HCT116 (cell line): ENCODE data around the gene AKR1A1. TPM values are rescaled to one million over a fixed set of nuclear protein-coding genes. Genes with fewer than 3 reads are reported as not detected.
A peak's percentile ranks its signal among the peaks of the same experiment; 100 is the strongest.

Experiments used
- ATAC-seq: fragments of 200-7000 bp; cut with Tn5 transposase; 2 replicates; pipeline ENCODE4 v1.9.1; 2020; ENCODE audit warnings: mild to moderate bottlenecking, moderate library complexity
- BruUV-seq: library from RNA; stranded (reverse); fragments of 400-500 nt; replicated peaks from 2 replicates; lab custom pipeline; 2021; lab: Mats Ljungman, UMichigan
- CTCF ChIA-PET: fragments of 300-600 bp; sonication (Branson Sonifier 250); formaldehyde crosslinking; loops from one replicate; lab custom pipeline; 2021; ENCODE audit warnings: antibody characterized with exemption; lab: Charles Lee
- POLR2A ChIA-PET: fragments of 300-600, 350-600 bp; sonication (Branson Sonifier 250); formaldehyde crosslinking; loops from one replicate; lab custom pipeline; 2021; ENCODE audit warnings: antibody characterized with exemption; lab: Charles Lee
- RAD21 ChIA-PET, 2 experiments: fragments of 300-600 bp; sonication (Branson Sonifier 250); formaldehyde crosslinking; loops; one replicate each; lab custom pipeline; 2023; ENCODE audit warnings: low total read pairs in 2 of 2; ENCODE audit not compliant: uncharacterized antibody in 2 of 2, unreplicated experiment in 2 of 2, low non-redundant PET in 1 of 2; lab: Charles Lee
- DNase-seq: peaks from one replicate; pipeline ENCODE4 v3.0.0-alpha.2; 2010; ENCODE audit warnings: low read depth, low spot score
- H2AFZ ChIP-seq: fragments of 200-600 bp; shearing (Covaris generic), sonication (generic); 2 replicates; pipeline ENCODE4 v1.6.1; 2017; ENCODE audit warnings: low read depth, mixed run types, mixed read lengths, antibody characterized with exemption, low read length; ENCODE audit not compliant: poor library complexity, severe bottlenecking
- H3K27ac ChIP-seq: 2 replicates; pipeline ENCODE4 v1.5.1; 2012; ENCODE audit warnings: low read depth, low read length
- H3K27me3 ChIP-seq: fragments of 200-600 bp; sonication (generic); 2 replicates; pipeline ENCODE4 v1.6.1; 2016; ENCODE audit warnings: mixed run types, low read length, mixed read lengths; ENCODE audit not compliant: insufficient read depth
- H3K36me3 ChIP-seq, 2 experiments: fragments of 200-500 bp in 1 of 2; fragments of 200-600 bp in 1 of 2; sonication (Bioruptor generic) in 1 of 2; sonication (generic) in 1 of 2; 2 replicates each; pipeline versions ENCODE4 v1.5.1 to v1.6.1; 2014 to 2016; ENCODE audit warnings: low read length in 2 of 2, inconsistent platforms in 1 of 2, mixed read lengths in 1 of 2, mixed run types in 1 of 2; ENCODE audit not compliant: insufficient read depth in 2 of 2, control insufficient read depth in 1 of 2
- H3K4me1 ChIP-seq, 2 experiments: fragments of 200-600 bp in 1 of 2; sonication (generic) in 1 of 2; 2 replicates each; pipeline versions ENCODE4 v1.5.1 to v1.6.1; 2012 to 2017; ENCODE audit warnings: low read length in 2 of 2, inconsistent platforms in 1 of 2, mild to moderate bottlenecking in 1 of 2, mixed read lengths in 1 of 2, mixed run types in 1 of 2, moderate library complexity in 1 of 2; ENCODE audit not compliant: insufficient read depth in 2 of 2, control insufficient read depth in 1 of 2
- H3K4me2 ChIP-seq: fragments of 200-600 bp; sonication (generic); 2 replicates; pipeline ENCODE4 v1.6.1; 2017; ENCODE audit warnings: mixed run types, low read length, mixed read lengths
- H3K4me3 ChIP-seq, 2 experiments: fragments of 200-600 bp in 1 of 2; sonication (generic) in 1 of 2; replicated peaks in 1 of 2; 2 replicates each; pipeline ENCODE4 v1.5.1; 2011 to 2016; ENCODE audit warnings: low read length in 2 of 2, control low read depth in 1 of 2, low read depth in 1 of 2, mild to moderate bottlenecking in 1 of 2, mixed read lengths in 1 of 2, mixed run types in 1 of 2
- H3K79me2 ChIP-seq: fragments of 200-600 bp; sonication (generic); 2 replicates; pipeline ENCODE4 v1.6.1; 2017; ENCODE audit warnings: mild to moderate bottlenecking, mixed run types, low read length, moderate library complexity, mixed read lengths; ENCODE audit not compliant: insufficient read depth
- H3K9ac ChIP-seq: fragments of 200-600 bp; sonication (generic); 2 replicates; pipeline ENCODE4 v1.6.1; 2016; ENCODE audit warnings: low read length, mixed read lengths
- H3K9me2 ChIP-seq: fragments of 200-600 bp; sonication (generic), shearing (Covaris generic); 2 replicates; pipeline ENCODE4 v1.6.1; 2017; ENCODE audit warnings: mixed run types, mild to moderate bottlenecking, moderate library complexity; ENCODE audit not compliant: insufficient read depth
- H3K9me3 ChIP-seq, 2 experiments: fragments of 200-500 bp in 1 of 2; fragments of 200-600 bp in 1 of 2; sonication (Bioruptor generic) in 1 of 2; sonication (generic) in 1 of 2; 2 replicates each; pipeline ENCODE4 v1.6.1; 2014 to 2017; ENCODE audit warnings: low read length in 2 of 2, mixed read lengths in 2 of 2, inconsistent platforms in 1 of 2, low read depth in 1 of 2, mild to moderate bottlenecking in 1 of 2, mixed run types in 1 of 2, moderate library complexity in 1 of 2; ENCODE audit not compliant: control insufficient read depth in 1 of 2, insufficient read depth in 1 of 2
- H4K20me1 ChIP-seq: fragments of 200-600 bp; sonication (generic), shearing (Covaris generic); 2 replicates; pipeline ENCODE4 v1.6.1; 2017; ENCODE audit warnings: mixed run types, mild to moderate bottlenecking, moderate library complexity; ENCODE audit not compliant: insufficient read depth
- CBX3 ChIP-seq: IDR thresholded peaks from 2 replicates; pipeline ENCODE4 v1.6.1; 2012; ENCODE audit warnings: low read depth
- CEBPB ChIP-seq: IDR thresholded peaks from 2 replicates; pipeline ENCODE4 v1.6.1; 2012; ENCODE audit warnings: low read depth
- EGR1 ChIP-seq: IDR thresholded peaks from 2 replicates; pipeline ENCODE4 v1.6.1; 2012; ENCODE audit warnings: low read depth
- EZH2 ChIP-seq: fragments of 200-600 bp; sonication (generic); IDR thresholded peaks from 2 replicates; pipeline ENCODE4 v1.6.1; 2017; ENCODE audit warnings: antibody characterized with exemption, mixed run types
- FOSL1 ChIP-seq: IDR thresholded peaks from 2 replicates; pipeline ENCODE4 v1.6.1; 2012; ENCODE audit warnings: low read depth
- JUND ChIP-seq: IDR thresholded peaks from 2 replicates; pipeline ENCODE4 v1.6.1; 2012
- MAX ChIP-seq: IDR thresholded peaks from 2 replicates; pipeline ENCODE4 v1.6.1; 2012
- POLR2AphosphoS5 ChIP-seq: IDR thresholded peaks from 2 replicates; pipeline ENCODE4 v1.6.1; 2011; ENCODE audit warnings: mild to moderate bottlenecking, low read depth, low read length, moderate library complexity
- RAD21 ChIP-seq: IDR thresholded peaks from 2 replicates; pipeline ENCODE4 v1.6.1; 2012; ENCODE audit warnings: low read depth, mild to moderate bottlenecking
- SP1 ChIP-seq: IDR thresholded peaks from 2 replicates; pipeline ENCODE4 v1.6.1; 2012; ENCODE audit warnings: low read depth
- SRF ChIP-seq: IDR thresholded peaks from 2 replicates; pipeline ENCODE4 v1.6.1; 2012; ENCODE audit warnings: low read depth
- TCF7L2 ChIP-seq: IDR thresholded peaks from 2 replicates; pipeline ENCODE4 v1.7.0; 2011; ENCODE audit warnings: borderline replicate concordance, inconsistent platforms; ENCODE audit not compliant: insufficient read depth, insufficient read length; ENCODE audit errors: extremely low read depth
- YY1 ChIP-seq: IDR thresholded peaks from 2 replicates; pipeline ENCODE4 v1.6.1; 2011; ENCODE audit warnings: low read length, low read depth, moderate library complexity, mild to moderate bottlenecking; ENCODE audit not compliant: insufficient replicate concordance; ENCODE audit errors: extremely low read depth
- ZFX ChIP-seq: fragments of 450-650 bp; IDR thresholded peaks from 2 replicates; pipeline ENCODE4 v1.6.1; 2017
- ZNF274 ChIP-seq: fragments of 200-500 bp; sonication (Bioruptor generic); IDR thresholded peaks from 2 replicates; pipeline ENCODE4 v1.6.1; 2014; ENCODE audit warnings: mild to moderate bottlenecking, low read depth, low read length, inconsistent platforms
- intact Hi-C: fragments of 100-400 bp; cut with micrococcal nuclease; formaldehyde crosslinking; loops from 2 replicates; pipeline ENCODE4 v1.10.0; 2022
- total RNA-seq: library from RNA; stranded (reverse); gene quantifications from one replicate; pipeline ENCODE4 v1.2.1, GENCODE V29; 2021; ENCODE audit not compliant: unreplicated experiment
- TF ChIP-seq, protein P1 (sequence below), 3 experiments: fragments of 200-600 bp in 1 of 3; sonication (generic) in 1 of 3; IDR thresholded peaks in 2 of 3; conservative IDR thresholded peaks in 1 of 3; 2 replicates each; pipeline ENCODE4 v1.5.1; 2012 to 2017; ENCODE audit warnings: low read depth in 2 of 3, low read length in 2 of 3, antibody characterized with exemption in 1 of 3, borderline replicate concordance in 1 of 3, control low read depth in 1 of 3, mild to moderate bottlenecking in 1 of 3, mixed read lengths in 1 of 3, mixed run types in 1 of 3, moderate library complexity in 1 of 3; ENCODE audit not compliant: insufficient read depth in 1 of 3

The AKR1A1 gene
- total RNA-seq, 1 experiment from 2014 or later, result 199 TPM

DNA sequence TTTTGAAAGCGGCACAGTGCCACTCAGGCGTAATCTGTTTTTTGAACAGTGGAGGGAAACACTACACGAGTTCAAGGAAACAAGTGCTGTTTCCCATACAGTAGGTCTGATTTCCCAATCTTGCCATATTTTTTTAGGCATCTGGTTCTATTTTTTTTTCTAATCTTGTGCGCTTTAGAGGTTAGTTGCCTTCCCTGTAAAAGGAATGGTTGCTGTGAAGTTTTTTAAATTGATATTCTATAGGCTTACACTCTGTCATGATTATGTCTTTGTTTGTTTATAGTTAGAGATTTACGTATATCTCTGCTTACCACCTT lies 34.4 kb downstream of the AKR1A1 start:
- H2AFZ ChIP-seq, result no peak overlapping the region

DNA sequence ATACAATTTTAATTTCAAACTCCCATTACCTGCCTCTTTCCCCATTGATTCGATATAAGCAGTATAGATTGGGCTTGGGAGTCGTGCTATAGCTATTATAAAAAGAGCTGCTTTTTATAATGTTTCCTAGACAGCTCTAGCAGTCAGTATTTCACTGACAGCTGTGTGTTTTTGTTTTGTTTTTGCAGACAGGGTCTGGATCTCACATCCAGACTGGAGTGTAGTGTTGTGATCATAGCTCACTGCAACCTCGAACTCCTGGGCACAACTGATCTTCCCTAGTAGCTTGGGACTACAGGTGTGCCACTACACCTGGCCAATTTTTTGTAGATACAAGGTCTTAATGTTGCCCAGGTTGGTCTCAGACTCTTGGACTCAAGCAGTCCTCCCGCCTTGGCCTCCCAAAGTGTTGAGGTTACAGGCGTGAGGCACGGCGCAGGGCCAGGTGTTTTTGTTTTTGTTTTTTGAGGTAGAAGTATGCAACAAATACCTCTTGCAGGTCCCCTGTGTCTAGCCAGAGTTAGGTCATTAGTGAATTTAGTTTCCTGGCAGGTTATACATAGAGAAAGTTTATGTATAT lies 35.0 kb downstream of the AKR1A1 start:
- Histone ChIP-seq H3K4me3 (peak overlapping the region; percentile 98 to 99), H3K4me2 (peak overlapping the region; percentile 98), H3K4me1 (peaks cover 12 to 19% of the 10 kb centered on the region in 2 experiments), H3K27ac (no peak overlapping the region; the same call in 1 of the 2 replicates), H3K9me2 (no peaks in the 10 kb centered on the region), H3K9ac (peak overlapping the region; percentile 99), H4K20me1 (peaks cover 25% of the 10 kb centered on the region; the same call in 1 of the 2 replicates), H2AFZ (no peak overlapping the region), H3K79me2 (peaks cover 66% of the 10 kb centered on the region), H3K9me3 (no peaks in the 10 kb centered on the region), H3K27me3 (no peaks in the 10 kb centered on the region), H3K36me3 (peaks cover 0 to 17% of the 10 kb centered on the region in 2 experiments; a peak in 3 of 4 replicates)
- TF ChIP-seq POLR2AphosphoS5 (no peak), SP1 (no peak), JUND (no peak), ZNF274 (no peak), EZH2 (no peak), MAX (no peak), EGR1 (no peak), FOSL1 (no peak), YY1 (no peak), TCF7L2 (no peak), ZFX (no peak), RAD21 (no peak), SRF (no peak), CBX3 (no peak), CEBPB (no peak)
- TF ChIP-seq, protein P1, sequence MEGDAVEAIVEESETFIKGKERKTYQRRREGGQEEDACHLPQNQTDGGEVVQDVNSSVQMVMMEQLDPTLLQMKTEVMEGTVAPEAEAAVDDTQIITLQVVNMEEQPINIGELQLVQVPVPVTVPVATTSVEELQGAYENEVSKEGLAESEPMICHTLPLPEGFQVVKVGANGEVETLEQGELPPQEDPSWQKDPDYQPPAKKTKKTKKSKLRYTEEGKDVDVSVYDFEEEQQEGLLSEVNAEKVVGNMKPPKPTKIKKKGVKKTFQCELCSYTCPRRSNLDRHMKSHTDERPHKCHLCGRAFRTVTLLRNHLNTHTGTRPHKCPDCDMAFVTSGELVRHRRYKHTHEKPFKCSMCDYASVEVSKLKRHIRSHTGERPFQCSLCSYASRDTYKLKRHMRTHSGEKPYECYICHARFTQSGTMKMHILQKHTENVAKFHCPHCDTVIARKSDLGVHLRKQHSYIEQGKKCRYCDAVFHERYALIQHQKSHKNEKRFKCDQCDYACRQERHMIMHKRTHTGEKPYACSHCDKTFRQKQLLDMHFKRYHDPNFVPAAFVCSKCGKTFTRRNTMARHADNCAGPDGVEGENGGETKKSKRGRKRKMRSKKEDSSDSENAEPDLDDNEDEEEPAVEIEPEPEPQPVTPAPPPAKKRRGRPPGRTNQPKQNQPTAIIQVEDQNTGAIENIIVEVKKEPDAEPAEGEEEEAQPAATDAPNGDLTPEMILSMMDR (IDR thresholded peaks at IDR 0.05 in 2 of 3, conservative IDR thresholded peaks at IDR 0.05 in 1 of 3; ENCODE audit: borderline replicate concordance in 1 of 3, insufficient read depth in 1 of 3, low read depth in 2 of 3, low read length in 2 of 3), result no peak
- ChIA-PET CTCF (no interaction called here), RAD21 (interaction anchor here in 1 of 2 experiments (0.6 kb wide), 1 partner anchor 282 kb away, joined by 7 read pairs; no protein-coding TSS in a partner anchor), POLR2A (no interaction called here)
- intact Hi-C loops, result loop anchor here (10.0 kb wide), 1 partner anchor 299 kb away; no protein-coding TSS in a partner anchor
- ATAC-seq, result no peak
- no TSS peak for BruUV-seq
- no peak for DNase-seq

More for the DNA sequence above, 34.4 kb downstream of the AKR1A1 start:
- Histone ChIP-seq H4K20me1 (peaks cover 25% of the 10 kb centered on the region; the same call in 1 of the 2 replicates), H3K9me2 (no peaks in the 10 kb centered on the region), H3K9ac (peak overlapping the region; percentile 99), H3K79me2 (peaks cover 61% of the 10 kb centered on the region), H3K27me3 (no peaks in the 10 kb centered on the region), H3K9me3 (no peaks in the 10 kb centered on the region), H3K36me3 (peaks cover 0 to 17% of the 10 kb centered on the region in 2 experiments; a peak in 2 of 4 replicates), H3K4me2 (peak overlapping the region; percentile 98), H3K27ac (peak overlapping the region; percentile 87), H3K4me1 (peaks cover 12 to 19% of the 10 kb centered on the region in 2 experiments), H3K4me3 (peak overlapping the region; percentile 98 to 99)
- ChIA-PET RAD21 (interaction anchor here in 1 of 2 experiments (0.6 kb wide), 1 partner anchor 282 kb away, joined by 7 read pairs; no protein-coding TSS in a partner anchor), POLR2A (interaction anchor here (1.1 to 1.2 kb wide), 4 partner anchors 8 to 307 kb away, joined by 3 to 4 read pairs (median 3); no protein-coding TSS in a partner anchor), CTCF (no interaction called here)
- ATAC-seq (no peak), DNase-seq (no peak)
- TF ChIP-seq ZNF274, result no peak
- intact Hi-C loops, result loop anchor here (10.0 kb wide), 1 partner anchor 300 kb away; no protein-coding TSS in a partner anchor
- no TSS peak for BruUV-seq
